ENCODE results near the gene CMIP. TPM values are rescaled to one million over a fixed set of nuclear protein-coding genes. Genes with fewer than 3 reads are reported as not detected.
A peak's percentile ranks its signal among the peaks of the same experiment; 100 is the strongest.

The CMIP gene
- total RNA-seq, 4 donors from 2014 or later = 14.5 to 24.6 (median 21.0) TPM

GRCh38 chr16:81567087-81567486 lies 122.5 kb downstream of the CMIP start:
- intact Hi-C loops (cut with DNase I) = no loop called here
- Histone ChIP-seq H3K36me3 (no peaks in the 10 kb centered on the region), H3K4me1 (peaks cover 5 to 57% (median 38%) of the 10 kb centered on the region in 4 donors), H3K27me3 (no peaks in the 10 kb centered on the region), H3K27ac (replicated peaks in 1 of 4) (no peak overlapping the region), H3K9me3 (no peaks in the 10 kb centered on the region), H3K4me3 (no peak overlapping the region)
- TF ChIP-seq EP300 (IDR thresholded peaks at IDR 0.05) = no peak
- TF ChIP-seq POLR2AphosphoS5 (IDR thresholded peaks at IDR 0.05) = no peak
- no peak for TF ChIP-seq CTCF (IDR thresholded peaks at IDR 0.05)
- TF ChIP-seq POLR2A (IDR thresholded peaks at IDR 0.05; ENCODE audit: low read depth) = no peak
- 94% methylated on average over 9 of the region's 13 CpGs for WGBS
- no peak for DNase-seq (ENCODE audit: extremely low spot score)

- no peaks in the 10 kb centered on the region for H3K36me3 ChIP-seq
- no peaks in the 10 kb centered on the region for H3K9me3 ChIP-seq
- H3K27me3 ChIP-seq = no peaks in the 10 kb centered on the region
- TF ChIP-seq POLR2AphosphoS5 (IDR thresholded peaks at IDR 0.05) = no peak
- TF ChIP-seq CTCF (IDR thresholded peaks at IDR 0.05) = no peak
- no peak for TF ChIP-seq POLR2A (IDR thresholded peaks at IDR 0.05; ENCODE audit: low read depth)
- no peak for TF ChIP-seq EP300 (IDR thresholded peaks at IDR 0.05)
- intact Hi-C loops (cut with DNase I) = no loop called here
- H3K4me3 ChIP-seq = no peak overlapping the region
- peaks cover 5 to 46% (median 34%) of the 10 kb centered on the region in 4 donors for H3K4me1 ChIP-seq
- H3K27ac ChIP-seq (replicated peaks in 1 of 4) = peak overlapping the region in 2 of 4 donors; percentile 16 to 55
- DNase-seq (ENCODE audit: extremely low spot score) = no peak
- 61% methylated on average over 7 of the region's 13 CpGs for WGBS
Observed at GRCh38 chr16:81567987-81568748, 123.6 kb downstream of the CMIP start.

GRCh38 chr16:81568749-81569087 lies 124.1 kb downstream of the CMIP start:
- H3K4me1 ChIP-seq = peaks cover 5 to 43% (median 34%) of the 10 kb centered on the region in 4 donors
- DNase-seq (ENCODE audit: extremely low spot score) = no peak
- intact Hi-C loops (cut with DNase I) = no loop called here
- TF ChIP-seq POLR2AphosphoS5 (IDR thresholded peaks at IDR 0.05) (no peak), EP300 (IDR thresholded peaks at IDR 0.05) (no peak), CTCF (IDR thresholded peaks at IDR 0.05) (no peak), POLR2A (IDR thresholded peaks at IDR 0.05; ENCODE audit: low read depth) (no peak)
- no peaks in the 10 kb centered on the region for H3K36me3 ChIP-seq
- H3K4me3 ChIP-seq = no peak overlapping the region
- no peaks in the 10 kb centered on the region for H3K9me3 ChIP-seq
- no peaks in the 10 kb centered on the region for H3K27me3 ChIP-seq
- WGBS = 69% methylated on average over 8 of the region's 8 CpGs
- peak overlapping the region in 2 of 4 donors; percentile 16 to 55 for H3K27ac ChIP-seq (replicated peaks in 1 of 4)

GRCh38 chr16:81569361-81570034 lies 124.9 kb downstream of the CMIP start:
- TF ChIP-seq EP300 (IDR thresholded peaks at IDR 0.05) (no peak), POLR2AphosphoS5 (IDR thresholded peaks at IDR 0.05) (no peak), CTCF (IDR thresholded peaks at IDR 0.05) (no peak), POLR2A (IDR thresholded peaks at IDR 0.05; ENCODE audit: low read depth) (no peak)
- Histone ChIP-seq H3K4me1 (peaks cover 5 to 36% (median 28%) of the 10 kb centered on the region in 4 donors), H3K9me3 (no peaks in the 10 kb centered on the region), H3K4me3 (no peak overlapping the region), H3K27me3 (no peaks in the 10 kb centered on the region), H3K36me3 (no peaks in the 10 kb centered on the region), H3K27ac (replicated peaks in 1 of 4) (no peak overlapping the region)
- no peak for DNase-seq (ENCODE audit: extremely low spot score)
- intact Hi-C loops (cut with DNase I) = loop anchor here (10.0 kb wide), 1 partner anchor 85 kb away; no protein-coding TSS in a partner anchor
- WGBS = 66% methylated on average over 7 of the region's 11 CpGs

Measured in esophagus muscularis mucosa (tissue), 4 donors.